ENCODE measurements around the gene PLG.
"Not testable (repeated sequence)": the region's sequence is repeated elsewhere in the genome, so short reads cannot be mapped to it uniquely, and the experiment has no call there.

PLG gene

DNA sequence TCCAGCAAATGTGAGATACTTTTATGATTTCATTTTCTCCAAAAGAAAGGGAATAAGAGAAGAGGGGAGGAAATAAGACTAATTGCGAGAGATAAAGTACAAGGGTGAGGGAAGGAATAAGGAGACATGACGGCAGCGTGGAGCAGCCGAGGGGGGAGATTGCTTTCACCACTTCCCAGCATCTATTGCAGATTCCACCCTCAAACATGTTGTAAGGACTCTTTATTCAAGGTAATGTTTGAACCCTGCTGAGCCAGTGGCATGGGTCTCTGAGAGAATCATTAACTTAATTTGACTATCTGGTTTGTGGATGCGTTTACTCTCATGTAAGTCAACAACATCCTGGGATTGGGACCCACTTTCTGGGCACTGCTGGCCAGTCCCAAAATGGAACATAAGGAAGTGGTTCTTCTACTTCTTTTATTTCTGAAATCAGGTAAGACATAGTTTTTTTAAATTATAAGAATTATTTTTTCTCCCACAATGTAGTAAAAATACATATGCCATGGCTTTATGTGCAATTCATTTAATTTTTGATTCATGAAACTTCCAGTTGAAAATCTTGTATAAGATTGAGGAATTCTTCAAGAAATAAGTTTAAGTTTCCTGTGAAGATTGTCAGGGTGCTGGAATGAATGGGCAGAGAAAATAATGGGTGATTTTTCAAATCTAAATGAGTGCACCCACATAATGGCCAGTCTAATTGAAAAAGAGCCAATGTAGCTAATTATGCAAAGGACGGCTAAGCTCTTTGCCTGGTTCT lies at the start of gene PLG:
PLG (plus strand) TSS at position 327 of the 763 bp plus-strand sequence; CDS start at position 388, 61 bp downstream.
- DNase-seq = not testable (repeated sequence)

DNA sequence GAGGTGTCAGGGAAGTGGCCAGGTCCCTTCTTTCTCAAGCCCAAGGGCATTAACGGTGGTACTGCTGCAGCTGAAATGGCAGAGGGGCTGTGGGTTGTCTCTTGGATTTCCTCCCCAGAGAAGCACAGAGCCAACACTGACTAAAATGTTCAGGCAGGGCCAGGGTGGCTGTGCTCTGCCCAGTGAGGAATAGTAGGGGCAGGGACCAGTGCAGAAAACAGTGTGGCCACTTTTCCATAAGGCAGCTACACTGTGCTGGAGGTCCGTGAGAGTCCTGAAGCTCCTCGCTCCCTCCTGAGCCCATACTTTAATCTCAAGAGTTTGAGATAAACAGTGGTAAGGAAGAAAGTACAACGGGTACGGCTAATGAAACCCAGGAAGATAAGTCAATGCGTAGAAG lies 42.5 kb upstream of the PLG start:
- DNase-seq = no peak

- DNase-seq = no peak
Measured at GRCh38 chr6:160661216-160661615, 40.8 kb upstream of the PLG start.

- no peak for DNase-seq
Measured at GRCh38 chr6:160662429-160662828, 39.6 kb upstream of the PLG start.

DNA sequence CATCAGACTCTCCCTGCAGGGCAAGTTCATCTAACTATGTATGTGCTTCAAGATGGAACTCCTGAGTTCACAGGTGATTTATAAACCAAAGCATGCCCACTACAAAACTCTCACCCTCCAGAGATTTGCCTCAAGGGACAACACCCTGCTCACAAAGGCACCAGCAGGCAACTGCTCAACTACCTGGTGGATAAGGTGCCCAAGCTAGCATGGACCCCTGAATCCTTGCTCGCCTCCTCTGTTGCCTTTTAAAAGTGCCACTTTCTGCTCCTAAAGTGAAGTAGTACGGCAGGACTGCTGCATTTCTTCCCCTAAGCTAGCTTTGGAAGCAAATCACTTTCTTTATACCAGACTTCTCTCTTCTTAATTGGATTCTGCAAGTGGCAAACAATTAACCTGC lies 39.2 kb upstream of the PLG start:
- no peak for DNase-seq

DNA sequence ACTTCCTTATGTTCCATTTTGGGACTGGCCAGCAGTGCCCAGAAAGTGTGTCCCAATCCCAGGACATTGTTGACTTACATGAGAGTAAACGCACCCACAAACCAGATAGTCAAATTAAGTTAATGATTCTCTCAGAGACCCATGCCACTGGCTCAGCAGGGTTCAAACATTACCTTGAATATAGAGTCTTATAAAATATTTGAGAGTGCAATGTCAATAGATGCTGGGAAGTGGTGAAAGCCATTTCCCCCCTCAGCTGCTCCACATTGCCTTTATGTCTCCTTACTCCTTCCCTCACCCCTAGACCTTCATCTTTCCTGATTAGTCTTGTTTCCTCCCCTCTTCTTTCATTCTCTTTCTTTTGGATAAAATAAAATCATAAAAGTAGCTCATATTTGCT lies 37.8 kb upstream of the PLG start, which contains the start of gene LPA:
LPA (minus strand) TSS at position 78 of the 400 bp plus-strand sequence; CDS start at position 17, 61 bp downstream.
- DNase-seq = not testable (repeated sequence)

DNA sequence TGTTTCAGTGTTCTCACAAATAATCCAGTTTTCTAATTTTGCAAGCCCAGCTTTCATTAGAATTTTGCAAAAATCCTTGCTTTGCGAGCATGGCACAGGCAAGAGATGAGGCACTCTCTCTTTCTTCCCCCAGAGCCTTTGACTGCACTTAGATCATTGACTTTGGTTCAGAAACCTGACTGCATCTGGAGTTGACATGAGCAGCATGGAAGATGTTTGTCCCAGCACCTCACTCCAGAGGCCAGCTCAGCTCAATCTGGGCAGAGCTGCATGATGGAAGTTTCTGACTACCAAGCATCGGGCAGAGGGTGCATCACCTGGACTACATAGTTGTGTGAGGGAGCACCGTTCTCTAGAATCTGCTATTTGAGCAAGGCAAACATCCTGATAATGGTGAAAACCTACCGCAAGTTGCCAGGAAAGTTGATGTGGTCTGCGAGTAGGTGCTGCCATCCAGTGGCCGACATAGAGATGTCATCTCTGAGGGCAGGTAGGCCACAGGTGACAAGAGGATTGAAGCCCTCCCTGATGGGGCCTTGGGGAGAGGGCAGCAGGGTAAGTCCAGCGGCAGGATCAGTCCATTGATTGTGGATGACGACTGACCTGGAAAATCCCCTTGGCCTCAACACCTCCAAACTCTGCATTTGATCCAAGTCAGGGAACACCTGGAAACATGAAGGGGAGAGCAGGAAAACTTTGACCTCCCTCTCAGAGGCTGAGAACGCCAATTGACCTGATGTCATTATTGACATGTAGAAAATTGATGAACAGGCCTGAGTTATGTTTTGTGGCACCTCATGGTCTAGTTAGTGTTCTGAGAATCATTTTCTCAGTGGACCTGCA lies 34.2 kb upstream of the PLG start:
- DNase-seq = no peak

- DNase-seq = no peak
Measured at GRCh38 chr6:160668589-160668988, 33.5 kb upstream of the PLG start.

- DNase-seq = not testable (repeated sequence)
Measured at GRCh38 chr6:160676418-160676817, 25.6 kb upstream of the PLG start.

DNA sequence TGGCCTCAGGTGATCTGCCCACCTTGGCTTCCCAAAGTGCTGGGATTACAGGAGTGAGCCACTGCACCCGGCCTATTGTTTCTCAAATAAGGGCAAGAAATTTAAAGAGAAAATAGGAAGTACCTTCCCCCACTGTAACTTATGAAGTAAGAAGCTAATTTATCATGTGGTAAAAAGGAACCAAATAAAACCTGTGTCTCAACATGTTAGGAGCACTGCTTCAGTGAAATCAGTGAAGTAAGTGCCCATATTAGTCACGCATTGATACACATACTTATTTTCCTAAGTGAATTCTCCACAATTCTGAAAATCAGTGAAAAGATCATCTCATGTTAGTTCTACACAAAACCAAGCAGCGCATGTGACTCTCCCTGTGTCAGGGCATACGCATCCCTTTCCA lies 23.8 kb upstream of the PLG start:
- no peak for DNase-seq

GRCh38 chr6:160678744-160679401 lies 23.2 kb upstream of the PLG start:
- DNase-seq = no peak

GRCh38 chr6:160679402-160679769 lies 22.7 kb upstream of the PLG start:
- DNase-seq = peak in 1 of 2 experiments; percentile 43

DNA sequence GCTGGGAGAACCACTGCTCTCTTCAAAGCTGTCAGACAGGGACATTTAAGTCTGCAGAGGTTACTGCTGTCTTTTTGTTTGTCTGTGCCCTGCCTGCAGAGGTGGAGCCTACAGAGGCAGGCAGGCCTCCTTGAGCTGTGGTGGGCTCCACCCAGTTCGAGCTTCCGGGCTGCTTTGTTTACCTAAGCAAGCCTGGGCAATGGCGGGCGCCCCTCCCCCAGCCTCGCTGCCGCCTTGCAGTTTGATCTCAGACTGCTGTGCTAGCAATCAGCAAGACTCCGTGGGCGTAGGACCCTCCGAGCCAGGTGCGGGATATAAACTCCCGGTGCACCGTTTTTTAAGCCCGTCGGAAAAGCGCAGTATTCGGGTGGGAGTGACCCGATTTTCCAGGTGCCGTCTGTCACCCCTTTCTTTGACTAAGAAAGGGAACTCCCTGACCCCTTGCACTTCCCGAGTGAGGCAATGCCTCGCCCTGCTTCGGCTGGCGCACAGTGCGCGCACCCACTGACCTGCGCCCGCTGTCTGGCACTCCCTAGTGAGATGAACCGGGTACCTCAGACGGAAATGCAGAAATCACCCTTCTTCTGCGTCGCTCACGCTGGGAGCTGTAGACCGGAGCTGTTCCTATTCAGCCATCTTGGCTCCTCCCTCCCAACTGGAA lies 16.8 kb upstream of the PLG start:
- not testable (repeated sequence) for DNase-seq

DNA sequence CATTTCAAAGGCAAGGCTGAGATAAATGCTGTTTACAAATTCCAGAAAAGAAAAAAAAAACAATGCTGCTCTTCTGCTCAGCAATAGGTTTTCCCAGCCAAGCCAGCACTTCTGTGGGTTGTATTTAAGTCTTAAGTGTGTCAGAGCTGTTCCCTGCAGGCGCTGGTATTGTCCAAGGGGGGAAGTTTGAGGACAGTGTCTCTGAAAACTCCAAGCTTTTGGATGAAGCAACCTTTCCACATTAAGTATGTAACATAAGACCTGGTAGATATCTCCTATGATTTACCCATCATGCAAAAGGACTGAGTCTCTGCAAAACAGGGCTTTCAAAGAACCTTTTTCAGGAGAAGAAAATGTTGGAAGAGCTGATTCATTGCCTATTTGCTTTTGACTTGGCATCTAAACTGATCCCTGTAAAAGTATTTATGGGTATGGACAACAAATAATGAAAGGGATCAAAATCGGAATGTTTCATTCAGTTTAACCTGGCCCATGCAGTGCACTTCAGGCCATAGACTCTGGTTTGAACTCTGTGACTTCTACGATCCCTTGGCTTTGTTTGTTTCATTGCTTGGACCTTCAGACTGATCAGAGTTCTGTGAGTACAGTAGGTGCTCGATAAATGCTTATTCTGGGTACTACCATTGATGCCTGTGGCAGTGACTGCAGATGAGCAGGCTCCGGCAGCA lies 16.1 kb upstream of the PLG start:
- DNase-seq = no peak

- DNase-seq = no peak
Measured at GRCh38 chr6:160690458-160690857, 11.6 kb upstream of the PLG start.

DNA sequence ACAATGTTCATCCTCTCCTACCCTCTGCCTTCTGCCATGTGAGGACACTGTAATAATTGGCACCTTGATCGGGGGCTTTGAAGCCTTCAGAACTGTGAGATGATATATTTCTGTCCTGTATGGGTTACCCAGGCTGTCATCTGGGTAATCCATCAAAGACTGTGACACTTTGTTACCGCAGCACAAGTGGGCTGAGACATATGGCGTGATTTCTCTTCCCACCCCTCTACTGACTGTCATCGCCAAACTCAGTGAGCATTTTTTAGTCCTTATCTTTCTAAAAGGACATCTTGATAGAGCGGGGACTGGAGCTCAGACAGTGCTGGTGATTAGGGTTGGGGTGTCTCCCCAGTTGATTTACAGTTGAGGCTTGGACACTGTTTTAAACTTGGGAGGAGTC lies 10.4 kb upstream of the PLG start:
- DNase-seq = no peak

- DNase-seq = no peak
Measured at GRCh38 chr6:160692369-160692959, 9.6 kb upstream of the PLG start.

GRCh38 chr6:160695025-160695424 lies 7.0 kb upstream of the PLG start:
- not testable (repeated sequence) for DNase-seq

DNA sequence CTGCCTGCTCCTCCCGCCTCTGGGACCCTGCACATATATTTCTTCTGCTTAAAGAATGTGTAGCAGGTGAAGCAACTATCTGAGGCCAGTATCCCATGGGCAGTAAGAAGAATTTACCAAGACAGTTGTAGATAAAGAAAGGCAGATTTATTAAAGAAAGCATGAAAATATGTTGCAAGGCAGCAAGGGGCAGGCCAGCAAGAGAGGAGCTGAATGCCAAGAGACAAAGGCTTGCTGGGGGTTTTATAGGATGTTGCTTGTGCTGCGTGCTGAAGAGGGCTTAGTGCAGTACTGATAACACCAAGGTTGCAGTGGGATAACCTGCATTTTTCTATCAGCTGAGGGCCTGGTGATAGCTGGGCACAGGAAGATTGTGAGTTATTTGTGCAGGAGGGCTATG lies 6.4 kb upstream of the PLG start:
- not testable (repeated sequence) for DNase-seq

DNA sequence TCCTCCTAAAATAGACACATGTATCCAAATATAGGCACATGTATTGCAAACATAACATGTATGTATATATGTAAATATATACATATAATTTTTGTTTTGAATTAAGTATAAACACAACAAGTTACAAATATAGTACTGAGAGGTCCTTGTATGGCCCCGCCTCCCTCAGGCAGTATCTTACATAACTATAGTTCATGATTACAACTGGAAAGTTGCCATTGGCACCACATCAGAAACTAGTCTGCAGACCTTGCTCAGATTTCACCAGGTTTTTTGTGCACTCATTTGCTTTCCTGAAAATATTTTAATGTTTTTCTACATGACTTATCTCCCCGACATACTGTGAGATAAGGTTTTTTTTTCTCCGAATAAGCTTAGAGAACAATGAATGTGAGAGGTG lies 5.2 kb upstream of the PLG start:
- DNase-seq = not testable (repeated sequence)

- DNase-seq = no peak
Measured at GRCh38 chr6:160697826-160698225, 4.2 kb upstream of the PLG start.

DNA sequence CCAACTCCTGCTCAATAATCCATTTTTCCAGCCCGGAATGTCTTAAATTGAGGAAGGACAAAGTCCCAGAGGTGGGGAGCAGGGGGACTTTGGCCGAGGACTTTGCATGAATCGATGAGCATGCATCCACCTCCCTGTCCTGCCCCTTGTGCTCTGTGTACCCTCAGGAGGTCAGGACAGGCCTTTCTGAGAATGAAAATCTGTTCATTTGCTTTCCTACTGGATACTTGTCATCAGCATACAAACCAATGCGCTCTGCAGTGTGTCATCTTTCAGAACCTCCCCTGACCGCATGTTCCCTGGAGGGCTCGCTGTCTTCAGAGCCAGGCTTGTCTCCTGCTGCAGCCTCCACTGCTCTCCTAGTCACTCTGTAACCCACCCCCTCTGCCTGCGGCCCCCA lies 2.6 kb downstream of the PLG start:
- DNase-seq = not testable (repeated sequence)

Measured in NCI-H1930 (cell line).